HG03571 (cell line): ENCODE data around the gene C2CD5.
A peak's percentile ranks its signal among the peaks of the same experiment; 100 is the strongest.
"Not testable (repeated sequence)": the region's sequence is repeated elsewhere in the genome, so short reads cannot be mapped to it uniquely, and the experiment has no call there.

Source experiments
- ATAC-seq: cut with Tn5 transposase; IDR thresholded peaks from one replicate; pipeline ENCODE4 v1.9.1; 2021; ENCODE audit not compliant: unreplicated experiment

Gene C2CD5

GRCh38 chr12:22480016-22480415 lies 64.3 kb downstream of the C2CD5 start:
- no peak for ATAC-seq

GRCh38 chr12:22477894-22478287 lies 66.5 kb downstream of the C2CD5 start:
- ATAC-seq, result no peak

- ATAC-seq, result no peak
Measured at GRCh38 chr12:22477166-22477893, 67.0 kb downstream of the C2CD5 start.

GRCh38 chr12:22476133-22476532 lies 68.2 kb downstream of the C2CD5 start:
- ATAC-seq, result no peak

GRCh38 chr12:22474970-22475720 lies 69.2 kb downstream of the C2CD5 start:
- no peak for ATAC-seq

DNA sequence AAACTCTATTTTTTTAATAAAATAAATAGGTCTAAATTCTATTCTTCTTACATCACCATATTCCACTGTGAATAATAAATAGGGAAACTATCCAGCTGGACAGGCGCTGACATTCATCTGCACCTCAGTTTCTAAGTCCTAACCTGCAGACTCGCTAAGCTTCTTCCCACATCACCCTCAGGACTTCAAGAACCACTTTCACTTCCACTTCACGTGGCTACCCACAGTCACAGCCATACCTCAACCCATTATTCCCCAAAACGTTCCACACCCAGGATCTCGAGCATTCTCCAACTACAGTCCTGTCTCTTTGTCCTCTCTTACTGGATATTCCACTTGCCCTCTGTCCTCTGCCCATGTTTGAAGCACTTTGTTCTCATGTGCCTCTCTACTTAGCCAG lies 71.1 kb downstream of the C2CD5 start:
- ATAC-seq, result no peak

DNA sequence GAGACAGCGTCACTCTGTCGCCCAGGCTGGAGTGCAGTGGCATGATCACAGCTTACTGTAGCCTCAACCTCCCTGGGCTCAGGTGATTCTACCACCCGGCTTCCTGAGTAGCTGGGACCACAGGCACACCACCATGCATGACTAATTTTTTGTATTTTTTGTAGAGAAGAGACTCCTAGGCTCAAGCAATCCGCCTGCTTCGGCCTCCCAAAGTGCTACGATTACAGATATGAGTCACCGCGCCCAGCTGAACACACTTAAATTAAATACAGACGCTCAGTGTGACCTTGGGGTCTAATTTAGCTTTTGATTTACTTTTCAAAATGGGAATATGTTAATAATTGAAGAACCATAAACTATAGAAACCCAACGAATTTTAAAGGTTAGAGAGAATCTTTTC lies 77.2 kb downstream of the C2CD5 start:
- ATAC-seq, result no peak

DNA sequence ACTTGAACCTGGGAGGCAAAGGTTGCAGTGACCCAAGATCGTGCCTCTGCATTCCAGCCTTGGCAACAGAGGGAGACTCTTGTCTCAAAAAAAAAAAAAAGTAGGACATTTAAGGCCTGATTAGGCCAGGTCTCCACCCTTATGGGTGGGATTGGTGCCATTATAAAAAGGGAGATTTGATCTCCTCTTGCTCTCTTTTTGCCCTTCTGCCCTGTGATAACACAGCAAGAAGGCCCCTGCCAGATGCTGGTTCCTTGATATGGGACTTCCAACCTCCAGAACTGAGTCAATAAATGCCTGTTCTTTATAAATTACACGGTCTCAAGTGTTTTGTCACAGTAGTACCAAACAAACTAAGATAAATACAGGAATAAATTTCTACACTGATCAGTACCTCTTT lies 81.0 kb downstream of the C2CD5 start:
- no peak for ATAC-seq

DNA sequence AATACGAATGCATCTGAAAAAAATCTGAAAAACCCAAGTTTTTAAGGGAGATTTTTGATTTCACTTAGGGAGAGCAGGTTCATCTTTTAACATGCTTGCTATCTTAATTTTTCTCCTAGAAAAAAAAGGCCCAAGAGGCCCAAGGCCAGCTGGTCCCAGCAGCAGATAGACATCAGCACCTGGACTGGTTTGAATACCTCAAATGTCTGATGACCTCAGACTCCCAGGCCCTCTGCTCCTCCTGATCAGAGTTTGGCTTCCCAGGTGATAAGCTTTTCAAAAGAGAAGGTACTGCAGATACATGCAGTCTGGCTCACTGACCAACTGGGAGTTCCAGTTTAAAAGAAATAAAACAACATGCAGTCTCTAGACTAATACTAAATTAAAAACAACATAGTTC lies 82.6 kb downstream of the C2CD5 start:
- no peak for ATAC-seq

DNA sequence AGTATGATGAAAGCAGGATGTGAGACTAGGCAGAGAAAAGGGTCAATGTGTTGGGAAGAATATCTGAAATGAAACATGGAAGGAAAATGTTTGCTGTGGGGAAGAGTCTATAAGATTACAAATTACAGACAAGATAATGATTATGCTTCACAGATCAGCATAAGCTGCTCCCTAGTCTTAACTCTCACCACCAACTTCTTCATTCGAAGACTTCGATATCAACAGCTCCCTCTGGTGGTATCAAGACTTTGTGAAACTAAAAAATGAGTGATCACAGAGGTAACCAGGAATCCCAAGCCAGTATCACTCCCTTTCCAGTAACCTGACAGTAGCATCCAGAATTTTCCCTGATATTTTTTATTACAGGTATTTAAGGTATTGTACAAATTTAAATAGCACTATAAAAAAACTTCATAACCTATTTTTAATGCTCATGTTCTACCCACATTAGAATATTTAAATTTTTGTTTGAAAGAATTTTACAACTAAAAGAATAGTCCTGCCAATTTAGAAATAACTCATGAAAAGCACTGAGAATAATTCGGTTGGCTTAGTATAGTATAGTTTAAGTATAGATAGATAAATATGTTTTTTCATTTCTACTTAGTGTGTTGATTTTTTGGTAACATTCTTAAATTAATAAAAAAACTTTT lies 84.4 kb downstream of the C2CD5 start:
- no peak for ATAC-seq

DNA sequence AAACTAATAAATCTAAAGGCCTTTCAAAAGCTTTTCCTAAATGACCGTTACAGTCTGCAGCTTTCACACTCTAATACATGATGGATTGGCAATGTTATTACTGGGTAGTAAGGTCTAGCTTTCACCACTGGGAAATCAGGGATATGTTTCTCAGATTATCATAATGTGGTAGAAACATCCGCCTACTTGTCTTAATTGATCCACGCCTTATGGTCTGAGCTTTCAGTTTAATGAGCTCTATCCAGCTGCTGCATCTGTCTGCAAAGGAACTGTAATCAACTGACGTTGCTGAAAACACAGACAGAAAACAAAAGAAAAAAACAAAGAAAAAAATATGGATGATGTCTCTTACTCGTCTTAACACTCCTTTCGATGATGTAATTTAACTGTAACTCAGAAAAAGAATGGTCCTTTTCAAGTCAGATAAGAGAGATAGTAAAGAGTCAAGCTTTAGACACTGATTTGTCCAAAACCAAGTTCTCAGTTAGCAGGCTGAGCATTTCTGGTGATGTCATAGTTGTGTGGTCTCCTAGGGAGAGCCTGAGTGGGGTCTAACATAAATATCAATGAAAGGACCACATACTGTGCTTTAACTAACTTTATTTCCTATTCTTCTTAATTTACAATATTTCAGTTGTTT lies 85.9 kb downstream of the C2CD5 start:
- ATAC-seq, result no peak

DNA sequence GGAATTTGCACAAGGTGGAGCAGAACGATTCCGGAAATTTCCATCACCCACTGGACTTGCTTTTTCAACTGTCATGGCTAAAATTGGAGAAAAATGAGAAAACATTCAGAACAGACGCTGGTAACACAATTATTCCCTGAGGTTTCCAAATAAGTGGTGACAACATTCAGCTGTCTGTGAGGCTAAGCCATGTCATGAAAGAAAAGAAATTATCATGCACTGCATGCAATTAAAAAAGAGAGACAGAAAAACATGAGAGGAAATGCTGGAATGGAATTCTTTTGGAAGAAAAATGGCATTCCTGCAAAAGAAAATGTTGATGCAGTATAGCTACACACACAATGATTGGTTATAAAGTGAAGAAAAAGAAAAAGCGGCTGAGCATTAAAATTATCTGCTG lies 87.3 kb downstream of the C2CD5 start:
- no peak for ATAC-seq

GRCh38 chr12:22453511-22453910 lies 90.8 kb downstream of the C2CD5 start:
- ATAC-seq, result no peak

DNA sequence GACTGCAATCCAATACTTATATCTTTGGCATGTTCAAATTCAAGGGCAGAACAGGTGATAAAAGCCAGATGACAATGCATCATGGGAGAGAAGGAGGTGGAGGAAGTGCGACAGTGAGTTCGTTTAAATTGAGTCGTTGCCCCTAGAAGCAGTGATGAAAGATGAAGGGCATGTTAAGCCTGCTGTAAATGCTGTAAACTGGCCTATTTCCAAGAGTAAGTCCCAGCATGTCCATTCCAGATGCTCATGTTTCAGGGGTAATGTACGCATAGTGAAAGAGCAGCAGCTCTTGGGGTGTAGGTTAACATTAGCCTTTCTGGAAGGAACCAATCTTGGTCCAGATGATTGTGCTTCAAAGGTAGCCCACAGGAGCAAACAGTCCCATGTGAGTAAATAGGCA lies 97.1 kb downstream of the C2CD5 start:
- no peak for ATAC-seq

DNA sequence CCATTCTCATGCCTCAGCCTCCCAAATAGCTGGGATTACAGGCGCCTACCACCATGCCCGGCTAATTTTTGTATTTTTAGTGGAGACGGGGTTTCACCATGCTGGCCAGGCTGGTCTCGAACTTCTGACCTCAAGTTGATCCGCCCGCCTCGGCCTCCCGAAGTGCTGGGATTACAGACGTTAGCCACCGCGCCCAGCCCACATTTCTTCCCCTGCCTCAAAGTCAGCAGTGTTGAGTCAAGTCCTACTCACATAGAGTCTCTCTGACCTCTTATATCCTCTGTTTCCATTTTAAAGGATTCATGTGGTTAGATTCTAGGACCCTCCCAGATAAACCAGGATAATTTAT lies 100.1 kb downstream of the C2CD5 start:
- not testable (repeated sequence) for ATAC-seq

GRCh38 chr12:22443379-22444316 lies 100.7 kb downstream of the C2CD5 start:
- peak; percentile 98 for ATAC-seq

GRCh38 chr12:22437031-22437806 lies 107.1 kb downstream of the C2CD5 start:
- no peak for ATAC-seq

DNA sequence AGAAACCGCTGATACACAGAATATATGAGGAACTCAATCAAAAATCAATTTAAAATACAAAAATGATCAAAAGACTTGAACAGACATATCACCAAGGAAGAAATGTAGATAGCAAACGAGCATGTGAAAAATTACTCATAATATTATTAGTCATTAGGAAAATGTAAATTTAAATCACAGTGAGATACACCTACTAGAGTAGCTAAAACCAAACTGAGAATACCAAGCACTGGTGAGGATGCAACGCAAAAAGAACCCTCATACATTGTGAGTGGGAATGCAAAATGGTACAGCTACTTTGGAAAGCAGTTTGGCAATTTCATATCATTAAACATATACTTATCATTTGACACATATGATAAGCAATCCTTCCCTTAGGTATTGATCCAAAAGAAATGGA lies 108.8 kb downstream of the C2CD5 start:
- no peak for ATAC-seq

DNA sequence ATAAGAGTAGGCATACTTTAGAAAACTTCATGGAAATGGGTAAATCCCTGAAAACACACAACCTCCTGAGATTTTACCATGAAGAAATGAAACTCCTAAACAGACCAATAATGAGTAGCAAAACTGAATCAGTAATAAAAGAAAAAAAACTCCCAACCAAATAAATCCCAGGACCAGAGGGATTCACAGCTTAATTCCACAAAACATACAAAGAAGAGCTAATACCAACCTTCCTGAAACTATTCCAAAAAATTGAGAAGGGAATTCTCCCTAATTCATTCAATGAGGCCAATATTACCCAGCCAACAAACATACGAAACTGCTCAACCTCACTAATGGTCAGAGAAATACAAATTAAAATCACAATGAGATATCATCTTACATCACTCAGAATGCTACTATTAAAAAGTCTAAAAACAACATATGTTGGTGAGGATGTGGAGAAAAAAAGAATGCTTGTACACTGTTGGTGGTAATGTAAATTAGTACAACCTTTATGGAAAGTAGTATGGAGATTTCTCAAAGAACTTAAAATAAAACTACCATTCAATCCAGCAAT lies 112.6 kb downstream of the C2CD5 start:
- ATAC-seq, result no peak

DNA sequence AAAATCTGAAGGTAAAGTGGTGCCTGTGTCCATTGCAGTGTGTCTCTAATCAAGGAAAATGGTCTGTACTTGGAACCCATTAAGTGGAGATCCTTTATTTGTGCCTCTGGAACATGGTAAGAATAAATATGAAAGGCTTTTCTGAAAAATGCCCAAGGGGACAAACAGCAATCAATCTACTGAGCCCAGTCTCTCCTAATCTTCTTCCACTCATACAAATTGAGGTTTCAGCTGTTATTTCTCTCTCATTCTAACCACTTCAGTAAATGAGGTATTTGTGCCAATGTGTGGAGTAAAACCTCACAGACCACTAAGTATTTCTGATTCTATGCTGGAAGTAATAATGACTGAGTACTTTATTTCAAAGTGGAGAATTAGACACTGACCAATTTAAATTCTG lies 127.5 kb downstream of the C2CD5 start:
- no peak for ATAC-seq
